ENCODE measurements around the gene NTRK2.

- TF ChIP-seq CTCF (IDR thresholded peaks at IDR 0.05; ENCODE audit: poor library complexity) (no peak), EZH2 (IDR thresholded peaks at IDR 0.05; ENCODE audit: borderline replicate concordance) (no peak)
Measured at GRCh38 chr9:84866396-84867175, 197.1 kb downstream of the NTRK2 start.

Data from hepatocyte (in vitro differentiated cells).